PFSK-1 (cell line): ENCODE measurements around the gene INPP5A.

Experiments used
- POLR2AphosphoS5 ChIP-seq: IDR thresholded peaks from 2 replicates; pipeline ENCODE4 v1.6.1; 2012; ENCODE audit warnings: low read depth, mild to moderate bottlenecking, control low read depth, low read length, moderate library complexity
- SIN3A ChIP-seq: IDR thresholded peaks from 2 replicates; pipeline ENCODE4 v1.6.1; 2012; ENCODE audit warnings: mild to moderate bottlenecking, low read length, moderate library complexity, borderline replicate concordance; ENCODE audit not compliant: insufficient read depth
- TAF1 ChIP-seq: IDR thresholded peaks from 2 replicates; pipeline ENCODE4 v1.6.1; 2012; ENCODE audit warnings: low read length, control low read depth, borderline replicate concordance; ENCODE audit not compliant: insufficient read depth
- TF ChIP-seq, protein P1 (sequence below), 2 experiments: IDR thresholded peaks; 2 replicates each; pipeline versions ENCODE4 v1.6.1 to v1.8.0; 2011 to 2012; ENCODE audit warnings: low read depth in 2 of 2, low read length in 2 of 2, control low read depth in 1 of 2, inconsistent platforms in 1 of 2, mild to moderate bottlenecking in 1 of 2, moderate library complexity in 1 of 2; ENCODE audit not compliant: insufficient read depth in 1 of 2

DNA sequence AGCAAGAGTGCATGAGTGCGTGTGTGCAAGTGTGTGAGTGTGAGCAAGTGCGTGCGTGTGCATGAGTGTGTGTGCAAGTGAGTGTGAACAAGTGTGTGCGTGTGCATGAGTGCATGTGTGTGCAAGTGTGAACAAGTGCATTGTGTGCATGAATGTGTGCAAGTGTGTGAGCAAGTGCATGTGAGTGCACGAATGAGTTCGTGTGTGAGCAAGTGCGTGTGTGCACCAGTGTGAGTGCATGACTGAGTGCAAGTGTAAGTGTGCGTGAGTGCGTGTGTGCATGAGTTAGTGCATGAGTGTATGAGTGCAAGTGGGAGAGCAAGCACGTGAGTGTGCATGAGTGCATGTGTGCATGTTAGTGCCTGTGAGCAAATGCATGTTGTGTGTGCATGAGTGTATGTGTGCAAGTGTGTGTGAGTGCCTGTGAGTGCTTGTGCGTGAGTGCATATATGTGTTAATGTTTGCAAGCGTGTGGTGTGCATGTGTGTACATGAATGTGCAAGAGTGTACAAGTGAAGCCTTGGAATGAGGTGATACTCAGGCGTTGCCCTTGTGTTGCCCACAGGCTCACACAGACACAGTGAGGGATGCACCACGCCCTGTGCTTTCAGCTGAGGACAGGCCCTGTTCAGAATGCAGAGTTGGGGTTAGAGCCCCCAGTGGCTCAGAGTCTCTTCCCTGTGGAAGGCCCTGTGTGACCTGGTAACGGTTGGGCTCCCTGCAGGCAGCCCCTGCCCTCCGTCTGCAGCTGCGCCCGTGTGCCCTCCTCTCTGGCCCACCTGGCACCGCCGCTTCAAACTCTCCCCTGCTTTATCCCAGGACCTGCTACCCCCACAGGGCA is 151.2 kb downstream of the INPP5A start:
- no peak for TF ChIP-seq POLR2AphosphoS5
- TF ChIP-seq, protein P1, sequence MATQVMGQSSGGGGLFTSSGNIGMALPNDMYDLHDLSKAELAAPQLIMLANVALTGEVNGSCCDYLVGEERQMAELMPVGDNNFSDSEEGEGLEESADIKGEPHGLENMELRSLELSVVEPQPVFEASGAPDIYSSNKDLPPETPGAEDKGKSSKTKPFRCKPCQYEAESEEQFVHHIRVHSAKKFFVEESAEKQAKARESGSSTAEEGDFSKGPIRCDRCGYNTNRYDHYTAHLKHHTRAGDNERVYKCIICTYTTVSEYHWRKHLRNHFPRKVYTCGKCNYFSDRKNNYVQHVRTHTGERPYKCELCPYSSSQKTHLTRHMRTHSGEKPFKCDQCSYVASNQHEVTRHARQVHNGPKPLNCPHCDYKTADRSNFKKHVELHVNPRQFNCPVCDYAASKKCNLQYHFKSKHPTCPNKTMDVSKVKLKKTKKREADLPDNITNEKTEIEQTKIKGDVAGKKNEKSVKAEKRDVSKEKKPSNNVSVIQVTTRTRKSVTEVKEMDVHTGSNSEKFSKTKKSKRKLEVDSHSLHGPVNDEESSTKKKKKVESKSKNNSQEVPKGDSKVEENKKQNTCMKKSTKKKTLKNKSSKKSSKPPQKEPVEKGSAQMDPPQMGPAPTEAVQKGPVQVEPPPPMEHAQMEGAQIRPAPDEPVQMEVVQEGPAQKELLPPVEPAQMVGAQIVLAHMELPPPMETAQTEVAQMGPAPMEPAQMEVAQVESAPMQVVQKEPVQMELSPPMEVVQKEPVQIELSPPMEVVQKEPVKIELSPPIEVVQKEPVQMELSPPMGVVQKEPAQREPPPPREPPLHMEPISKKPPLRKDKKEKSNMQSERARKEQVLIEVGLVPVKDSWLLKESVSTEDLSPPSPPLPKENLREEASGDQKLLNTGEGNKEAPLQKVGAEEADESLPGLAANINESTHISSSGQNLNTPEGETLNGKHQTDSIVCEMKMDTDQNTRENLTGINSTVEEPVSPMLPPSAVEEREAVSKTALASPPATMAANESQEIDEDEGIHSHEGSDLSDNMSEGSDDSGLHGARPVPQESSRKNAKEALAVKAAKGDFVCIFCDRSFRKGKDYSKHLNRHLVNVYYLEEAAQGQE (IDR thresholded peaks at IDR 0.05; ENCODE audit: insufficient read depth in 1 of 2, low read depth in 2 of 2, low read length in 2 of 2), result no peak
- no peak for TF ChIP-seq TAF1
- TF ChIP-seq SIN3A, result no peak
